HEK293 (cell line): ENCODE data around the gene FOXG1.

ENCODE experiments used
- KLF1 ChIP-seq: fragments of 450-650 bp; formaldehyde crosslinking; IDR thresholded peaks from 2 replicates; pipeline ENCODE4 v1.5.1; 2016; ENCODE audit warnings: missing biosample characterization, missing genetic modification characterization
- ZBTB21 ChIP-seq: fragments of 450-650 bp; formaldehyde crosslinking; IDR thresholded peaks from 2 replicates; pipeline ENCODE4 v1.5.1; 2017; ENCODE audit warnings: missing biosample characterization, missing genetic modification characterization
- ZBTB8A ChIP-seq: fragments of 450-650 bp; formaldehyde crosslinking; IDR thresholded peaks from 2 replicates; pipeline ENCODE4 v1.5.1; 2016; ENCODE audit warnings: missing biosample characterization, missing genetic modification characterization
- ZFHX2 ChIP-seq: fragments of 450-650 bp; formaldehyde crosslinking; conservative IDR thresholded peaks from 2 replicates; pipeline ENCODE4 v1.5.1; 2016; ENCODE audit warnings: missing biosample characterization, missing genetic modification characterization
- ZNF132 ChIP-seq: fragments of 450-650 bp; formaldehyde crosslinking; IDR thresholded peaks from 2 replicates; pipeline ENCODE4 v1.5.1; 2017; ENCODE audit warnings: missing biosample characterization, missing genetic modification characterization, borderline replicate concordance
- ZNF202 ChIP-seq: fragments of 450-650 bp; formaldehyde crosslinking; IDR thresholded peaks from 2 replicates; pipeline ENCODE4 v1.5.1; 2016; ENCODE audit warnings: missing biosample characterization, missing genetic modification characterization, borderline replicate concordance
- ZNF266 ChIP-seq: fragments of 450-650 bp; formaldehyde crosslinking; IDR thresholded peaks from 2 replicates; pipeline ENCODE4 v1.5.1; 2016; ENCODE audit warnings: missing biosample characterization, missing genetic modification characterization, low read depth
- ZNF335 ChIP-seq: fragments of 450-650 bp; formaldehyde crosslinking; conservative IDR thresholded peaks from 2 replicates; pipeline ENCODE4 v1.5.1; 2016; ENCODE audit warnings: missing biosample characterization, missing genetic modification characterization
- ZNF354C ChIP-seq: fragments of 450-650 bp; formaldehyde crosslinking; IDR thresholded peaks from 2 replicates; pipeline ENCODE4 v1.5.1; 2016; ENCODE audit warnings: missing biosample characterization, missing genetic modification characterization, low read depth, borderline replicate concordance
- ZNF366 ChIP-seq: fragments of 450-650 bp; formaldehyde crosslinking; conservative IDR thresholded peaks from 2 replicates; pipeline ENCODE4 v1.5.1; 2016; ENCODE audit warnings: missing biosample characterization, missing genetic modification characterization
- ZNF391 ChIP-seq: fragments of 450-650 bp; formaldehyde crosslinking; IDR thresholded peaks from 2 replicates; pipeline ENCODE4 v1.5.1; 2016; ENCODE audit warnings: low read depth, missing biosample characterization, missing genetic modification characterization, borderline replicate concordance
- ZNF394 ChIP-seq: fragments of 450-650 bp; formaldehyde crosslinking; IDR thresholded peaks from 2 replicates; pipeline ENCODE4 v1.5.1; 2016; ENCODE audit warnings: missing biosample characterization, missing genetic modification characterization, mild to moderate bottlenecking, moderate library complexity, borderline replicate concordance
- ZNF544 ChIP-seq: fragments of 450-650 bp; formaldehyde crosslinking; IDR thresholded peaks from 2 replicates; pipeline ENCODE4 v1.5.0; 2017; ENCODE audit warnings: missing biosample characterization, missing genetic modification characterization
- ZNF596 ChIP-seq: fragments of 450-650 bp; IDR thresholded peaks from 2 replicates; pipeline ENCODE4 v1.5.0; 2018; ENCODE audit warnings: missing biosample characterization, mild to moderate bottlenecking, missing genetic modification characterization, moderate library complexity
- ZNF677 ChIP-seq: fragments of 450-650 bp; IDR thresholded peaks from 2 replicates; pipeline ENCODE4 v1.5.0; 2018; ENCODE audit warnings: missing biosample characterization, mild to moderate bottlenecking, missing genetic modification characterization, moderate library complexity
- ZNF701 ChIP-seq: fragments of 450-650 bp; formaldehyde crosslinking; IDR thresholded peaks from 2 replicates; pipeline ENCODE4 v1.5.1; 2016; ENCODE audit warnings: missing biosample characterization, missing genetic modification characterization
- ZNF837 ChIP-seq: fragments of 450-650 bp; formaldehyde crosslinking; IDR thresholded peaks from 2 replicates; pipeline ENCODE4 v1.5.1; 2016; ENCODE audit warnings: missing biosample characterization, missing genetic modification characterization
- ZNF843 ChIP-seq: fragments of 450-650 bp; formaldehyde crosslinking; IDR thresholded peaks from 2 replicates; pipeline ENCODE4 v1.5.1; 2016; ENCODE audit warnings: missing biosample characterization, missing genetic modification characterization
- TF ChIP-seq, protein P1 (sequence below): fragments of 450-650 bp; IDR thresholded peaks from 2 replicates; pipeline ENCODE4 v1.5.1; 2018; ENCODE audit warnings: missing biosample characterization, missing genetic modification characterization
- TF ChIP-seq, protein P2 (sequence below): fragments of 450-650 bp; formaldehyde crosslinking; IDR thresholded peaks from 2 replicates; pipeline ENCODE4 v1.5.1; 2017; ENCODE audit warnings: missing biosample characterization, missing genetic modification characterization
- TF ChIP-seq, protein P3 (sequence below): fragments of 450-650 bp; formaldehyde crosslinking; IDR thresholded peaks from 2 replicates; pipeline ENCODE4 v1.5.1; 2016; ENCODE audit warnings: missing biosample characterization, missing genetic modification characterization
- TF ChIP-seq, protein P4 (sequence below): IDR thresholded peaks from 2 replicates; pipeline ENCODE4 v1.6.1; 2011; ENCODE audit warnings: mild to moderate bottlenecking, low read depth, low read length, borderline replicate concordance
- TF ChIP-seq, protein P5 (sequence below): fragments of 450-650 bp; formaldehyde crosslinking; IDR thresholded peaks from 2 replicates; pipeline ENCODE4 v1.5.1; 2016; ENCODE audit warnings: missing biosample characterization, missing genetic modification characterization
- TF ChIP-seq, protein P6 (sequence below): fragments of 450-650 bp; formaldehyde crosslinking; IDR thresholded peaks from 2 replicates; pipeline ENCODE4 v1.5.1; 2016; ENCODE audit warnings: missing biosample characterization, missing genetic modification characterization, borderline replicate concordance

Gene FOXG1

DNA sequence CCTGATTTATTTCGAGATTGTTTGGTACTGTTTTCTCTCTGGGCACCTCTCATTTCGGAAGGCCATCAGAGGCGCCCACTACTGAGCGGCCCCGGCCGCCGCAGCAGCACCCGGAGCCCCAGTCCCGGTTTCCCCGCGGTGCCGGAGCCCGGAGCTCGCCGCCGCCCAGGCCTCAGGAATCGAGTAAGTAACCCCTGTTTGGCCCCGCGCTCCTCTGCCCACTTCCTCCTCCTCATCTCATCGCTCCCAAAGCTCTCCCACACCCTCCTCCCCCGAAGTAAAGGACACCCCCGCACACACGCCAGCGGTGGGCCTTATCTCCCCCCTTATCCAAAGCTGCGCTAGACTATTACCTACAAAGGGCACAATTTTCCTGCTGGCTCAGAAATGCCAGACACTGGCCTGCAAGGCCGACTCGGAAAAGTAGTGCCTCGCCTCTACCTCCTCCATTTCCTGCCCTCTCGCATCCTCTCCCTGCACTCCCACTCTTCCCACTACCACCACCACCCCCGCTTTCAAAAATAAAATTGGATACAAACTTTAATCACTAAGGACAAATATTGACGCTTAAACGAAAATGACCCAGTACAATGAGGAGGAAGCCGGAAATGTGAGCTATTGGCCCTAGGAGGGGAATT, 637 bp upstream of the FOXG1 start (continued):
- TF ChIP-seq ZNF335 (tag by site-specific recombination) (peak; percentile 86), ZBTB8A (tag by site-specific recombination) (peak; percentile 89), ZNF701 (tag by site-specific recombination) (no peak), ZNF354C (no peak), ZBTB21 (tag by site-specific recombination) (peak; percentile 51), ZNF366 (tag by site-specific recombination) (no peak; the same call in 1 of the 2 replicates), KLF1 (tag by site-specific recombination) (peak; percentile 41), ZNF843 (tag by site-specific recombination) (no peak), ZNF544 (tag by site-specific recombination) (no peak), ZNF837 (tag by site-specific recombination) (peak; percentile 20; the same call in 1 of the 2 replicates), ZNF132 (tag by site-specific recombination) (no peak), ZNF596 (tag by site-specific recombination) (no peak), ZNF677 (tag by site-specific recombination) (no peak), ZFHX2 (tag by site-specific recombination) (peak; percentile 97), ZNF394 (tag by site-specific recombination) (peak; percentile 11; the same call in 1 of the 2 replicates), ZNF202 (no peak), ZNF266 (tag by site-specific recombination) (no peak), ZNF391 (tag by site-specific recombination) (no peak; the same call in 1 of the 2 replicates)
- TF ChIP-seq, protein P1, sequence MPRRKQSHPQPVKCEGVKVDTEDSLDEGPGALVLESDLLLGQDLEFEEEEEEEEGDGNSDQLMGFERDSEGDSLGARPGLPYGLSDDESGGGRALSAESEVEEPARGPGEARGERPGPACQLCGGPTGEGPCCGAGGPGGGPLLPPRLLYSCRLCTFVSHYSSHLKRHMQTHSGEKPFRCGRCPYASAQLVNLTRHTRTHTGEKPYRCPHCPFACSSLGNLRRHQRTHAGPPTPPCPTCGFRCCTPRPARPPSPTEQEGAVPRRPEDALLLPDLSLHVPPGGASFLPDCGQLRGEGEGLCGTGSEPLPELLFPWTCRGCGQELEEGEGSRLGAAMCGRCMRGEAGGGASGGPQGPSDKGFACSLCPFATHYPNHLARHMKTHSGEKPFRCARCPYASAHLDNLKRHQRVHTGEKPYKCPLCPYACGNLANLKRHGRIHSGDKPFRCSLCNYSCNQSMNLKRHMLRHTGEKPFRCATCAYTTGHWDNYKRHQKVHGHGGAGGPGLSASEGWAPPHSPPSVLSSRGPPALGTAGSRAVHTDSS = no peak
- TF ChIP-seq, protein P2, sequence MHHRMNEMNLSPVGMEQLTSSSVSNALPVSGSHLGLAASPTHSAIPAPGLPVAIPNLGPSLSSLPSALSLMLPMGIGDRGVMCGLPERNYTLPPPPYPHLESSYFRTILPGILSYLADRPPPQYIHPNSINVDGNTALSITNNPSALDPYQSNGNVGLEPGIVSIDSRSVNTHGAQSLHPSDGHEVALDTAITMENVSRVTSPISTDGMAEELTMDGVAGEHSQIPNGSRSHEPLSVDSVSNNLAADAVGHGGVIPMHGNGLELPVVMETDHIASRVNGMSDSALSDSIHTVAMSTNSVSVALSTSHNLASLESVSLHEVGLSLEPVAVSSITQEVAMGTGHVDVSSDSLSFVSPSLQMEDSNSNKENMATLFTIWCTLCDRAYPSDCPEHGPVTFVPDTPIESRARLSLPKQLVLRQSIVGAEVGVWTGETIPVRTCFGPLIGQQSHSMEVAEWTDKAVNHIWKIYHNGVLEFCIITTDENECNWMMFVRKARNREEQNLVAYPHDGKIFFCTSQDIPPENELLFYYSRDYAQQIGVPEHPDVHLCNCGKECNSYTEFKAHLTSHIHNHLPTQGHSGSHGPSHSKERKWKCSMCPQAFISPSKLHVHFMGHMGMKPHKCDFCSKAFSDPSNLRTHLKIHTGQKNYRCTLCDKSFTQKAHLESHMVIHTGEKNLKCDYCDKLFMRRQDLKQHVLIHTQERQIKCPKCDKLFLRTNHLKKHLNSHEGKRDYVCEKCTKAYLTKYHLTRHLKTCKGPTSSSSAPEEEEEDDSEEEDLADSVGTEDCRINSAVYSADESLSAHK = no peak
- TF ChIP-seq, protein P3, sequence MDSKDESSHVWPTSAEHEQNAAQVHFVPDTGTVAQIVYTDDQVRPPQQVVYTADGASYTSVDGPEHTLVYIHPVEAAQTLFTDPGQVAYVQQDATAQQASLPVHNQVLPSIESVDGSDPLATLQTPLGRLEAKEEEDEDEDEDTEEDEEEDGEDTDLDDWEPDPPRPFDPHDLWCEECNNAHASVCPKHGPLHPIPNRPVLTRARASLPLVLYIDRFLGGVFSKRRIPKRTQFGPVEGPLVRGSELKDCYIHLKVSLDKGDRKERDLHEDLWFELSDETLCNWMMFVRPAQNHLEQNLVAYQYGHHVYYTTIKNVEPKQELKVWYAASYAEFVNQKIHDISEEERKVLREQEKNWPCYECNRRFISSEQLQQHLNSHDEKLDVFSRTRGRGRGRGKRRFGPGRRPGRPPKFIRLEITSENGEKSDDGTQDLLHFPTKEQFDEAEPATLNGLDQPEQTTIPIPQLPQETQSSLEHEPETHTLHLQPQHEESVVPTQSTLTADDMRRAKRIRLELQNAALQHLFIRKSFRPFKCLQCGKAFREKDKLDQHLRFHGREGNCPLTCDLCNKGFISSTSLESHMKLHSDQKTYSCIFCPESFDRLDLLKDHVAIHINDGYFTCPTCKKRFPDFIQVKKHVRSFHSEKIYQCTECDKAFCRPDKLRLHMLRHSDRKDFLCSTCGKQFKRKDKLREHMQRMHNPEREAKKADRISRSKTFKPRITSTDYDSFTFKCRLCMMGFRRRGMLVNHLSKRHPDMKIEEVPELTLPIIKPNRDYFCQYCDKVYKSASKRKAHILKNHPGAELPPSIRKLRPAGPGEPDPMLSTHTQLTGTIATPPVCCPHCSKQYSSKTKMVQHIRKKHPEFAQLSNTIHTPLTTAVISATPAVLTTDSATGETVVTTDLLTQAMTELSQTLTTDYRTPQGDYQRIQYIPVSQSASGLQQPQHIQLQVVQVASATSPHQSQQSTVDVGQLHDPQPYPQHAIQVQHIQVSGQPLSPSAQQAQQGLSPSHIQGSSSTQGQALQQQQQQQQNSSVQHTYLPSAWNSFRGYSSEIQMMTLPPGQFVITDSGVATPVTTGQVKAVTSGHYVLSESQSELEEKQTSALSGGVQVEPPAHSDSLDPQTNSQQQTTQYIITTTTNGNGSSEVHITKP = peak; percentile 64
- TF ChIP-seq, protein P4, sequence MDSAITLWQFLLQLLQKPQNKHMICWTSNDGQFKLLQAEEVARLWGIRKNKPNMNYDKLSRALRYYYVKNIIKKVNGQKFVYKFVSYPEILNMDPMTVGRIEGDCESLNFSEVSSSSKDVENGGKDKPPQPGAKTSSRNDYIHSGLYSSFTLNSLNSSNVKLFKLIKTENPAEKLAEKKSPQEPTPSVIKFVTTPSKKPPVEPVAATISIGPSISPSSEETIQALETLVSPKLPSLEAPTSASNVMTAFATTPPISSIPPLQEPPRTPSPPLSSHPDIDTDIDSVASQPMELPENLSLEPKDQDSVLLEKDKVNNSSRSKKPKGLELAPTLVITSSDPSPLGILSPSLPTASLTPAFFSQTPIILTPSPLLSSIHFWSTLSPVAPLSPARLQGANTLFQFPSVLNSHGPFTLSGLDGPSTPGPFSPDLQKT = no peak
- TF ChIP-seq, protein P5, sequence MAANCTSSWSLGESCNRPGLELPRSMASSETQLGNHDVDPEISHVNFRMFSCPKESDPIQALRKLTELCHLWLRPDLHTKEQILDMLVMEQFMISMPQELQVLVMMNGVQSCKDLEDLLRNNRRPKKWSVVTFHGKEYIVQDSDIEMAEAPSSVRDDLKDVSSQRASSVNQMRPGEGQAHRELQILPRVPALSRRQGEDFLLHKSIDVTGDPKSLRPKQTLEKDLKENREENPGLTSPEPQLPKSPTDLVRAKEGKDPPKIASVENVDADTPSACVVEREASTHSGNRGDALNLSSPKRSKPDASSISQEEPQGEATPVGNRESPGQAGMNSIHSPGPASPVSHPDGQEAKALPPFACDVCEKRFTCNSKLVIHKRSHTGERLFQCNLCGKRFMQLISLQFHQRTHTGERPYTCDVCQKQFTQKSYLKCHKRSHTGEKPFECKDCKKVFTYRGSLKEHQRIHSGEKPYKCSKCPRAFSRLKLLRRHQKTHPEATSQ = no peak
- TF ChIP-seq, protein P6, sequence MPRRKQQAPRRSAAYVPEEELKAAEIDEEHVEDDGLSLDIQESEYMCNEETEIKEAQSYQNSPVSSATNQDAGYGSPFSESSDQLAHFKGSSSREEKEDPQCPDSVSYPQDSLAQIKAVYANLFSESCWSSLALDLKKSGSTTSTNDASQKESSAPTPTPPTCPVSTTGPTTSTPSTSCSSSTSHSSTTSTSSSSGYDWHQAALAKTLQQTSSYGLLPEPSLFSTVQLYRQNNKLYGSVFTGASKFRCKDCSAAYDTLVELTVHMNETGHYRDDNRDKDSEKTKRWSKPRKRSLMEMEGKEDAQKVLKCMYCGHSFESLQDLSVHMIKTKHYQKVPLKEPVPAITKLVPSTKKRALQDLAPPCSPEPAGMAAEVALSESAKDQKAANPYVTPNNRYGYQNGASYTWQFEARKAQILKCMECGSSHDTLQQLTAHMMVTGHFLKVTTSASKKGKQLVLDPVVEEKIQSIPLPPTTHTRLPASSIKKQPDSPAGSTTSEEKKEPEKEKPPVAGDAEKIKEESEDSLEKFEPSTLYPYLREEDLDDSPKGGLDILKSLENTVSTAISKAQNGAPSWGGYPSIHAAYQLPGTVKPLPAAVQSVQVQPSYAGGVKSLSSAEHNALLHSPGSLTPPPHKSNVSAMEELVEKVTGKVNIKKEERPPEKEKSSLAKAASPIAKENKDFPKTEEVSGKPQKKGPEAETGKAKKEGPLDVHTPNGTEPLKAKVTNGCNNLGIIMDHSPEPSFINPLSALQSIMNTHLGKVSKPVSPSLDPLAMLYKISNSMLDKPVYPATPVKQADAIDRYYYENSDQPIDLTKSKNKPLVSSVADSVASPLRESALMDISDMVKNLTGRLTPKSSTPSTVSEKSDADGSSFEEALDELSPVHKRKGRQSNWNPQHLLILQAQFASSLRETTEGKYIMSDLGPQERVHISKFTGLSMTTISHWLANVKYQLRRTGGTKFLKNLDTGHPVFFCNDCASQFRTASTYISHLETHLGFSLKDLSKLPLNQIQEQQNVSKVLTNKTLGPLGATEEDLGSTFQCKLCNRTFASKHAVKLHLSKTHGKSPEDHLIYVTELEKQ (tag by site-specific recombination) = no peak
